MCF 10A (cell line): ENCODE results near the gene CPNE6. TPM values are rescaled to one million over a fixed set of nuclear protein-coding genes. Genes with fewer than 3 reads are reported as not detected.

Experiments used
- BruUV-seq: library from RNA; stranded (reverse); fragments of 400-500 nt; replicated peaks from 2 replicates; lab custom pipeline; 2021; lab: Mats Ljungman, UMichigan
- CTCF ChIA-PET: fragments of 300-600 bp; sonication (Branson Sonifier 250); formaldehyde crosslinking; extraction: SDS; loops from one replicate; lab custom pipeline; 2021; ENCODE audit warnings: antibody characterized with exemption, inconsistent platforms; lab: Yijun Ruan, JAX
- POLR2A ChIA-PET: fragments of 300-600, 350-650 bp; sonication (Branson Sonifier 250); formaldehyde crosslinking; extraction: SDS; loops from one replicate; lab custom pipeline; 2020; ENCODE audit warnings: antibody characterized with exemption, inconsistent platforms; lab: Yijun Ruan, JAX
- DNase-seq: peaks from one replicate; pipeline ENCODE4 v3.0.0-alpha.2; 2018; ENCODE audit not compliant: unreplicated experiment
- H3K27ac Mint-ChIP-seq: one replicate; pipeline ENCODE4 v1.8.0; 2022; ENCODE audit warnings: mild to moderate bottlenecking, low read depth, mixed read lengths; ENCODE audit not compliant: unreplicated experiment
- H3K27me3 Mint-ChIP-seq: one replicate; pipeline ENCODE4 v1.8.0; 2022; ENCODE audit warnings: mixed read lengths; ENCODE audit not compliant: insufficient read depth, unreplicated experiment
- H3K36me3 Mint-ChIP-seq: one replicate; pipeline ENCODE4 v1.8.0; 2022; ENCODE audit warnings: mild to moderate bottlenecking, moderate library complexity, mixed read lengths; ENCODE audit not compliant: insufficient read depth, unreplicated experiment
- H3K4me1 Mint-ChIP-seq: one replicate; pipeline ENCODE4 v1.8.0; 2022; ENCODE audit warnings: mixed read lengths; ENCODE audit not compliant: insufficient read depth, unreplicated experiment
- H3K4me3 Mint-ChIP-seq: one replicate; pipeline ENCODE4 v1.8.0; 2022; ENCODE audit warnings: mild to moderate bottlenecking, moderate library complexity, mixed read lengths; ENCODE audit not compliant: unreplicated experiment
- H3K9me3 Mint-ChIP-seq: one replicate; pipeline ENCODE4 v1.8.0; 2022; ENCODE audit warnings: mixed read lengths; ENCODE audit not compliant: unreplicated experiment
- intact Hi-C: fragments of 100-400 bp; cut with micrococcal nuclease; formaldehyde crosslinking; loops from 2 replicates; pipeline ENCODE4 v1.14.1; 2022
- total RNA-seq: library from RNA; stranded (reverse); gene quantifications from 2 replicates; pipeline ENCODE4 v1.2.3, GENCODE V29; 2022
- TF ChIP-seq, protein P1 (sequence below): fragments of 200-600 bp; IDR thresholded peaks from one replicate; pipeline ENCODE4 v1.8.0; 2022; ENCODE audit warnings: antibody characterized with exemption, mild to moderate bottlenecking; ENCODE audit not compliant: unreplicated experiment

The CPNE6 gene
- total RNA-seq, 1 experiment from 2014 or later: not detected

DNA sequence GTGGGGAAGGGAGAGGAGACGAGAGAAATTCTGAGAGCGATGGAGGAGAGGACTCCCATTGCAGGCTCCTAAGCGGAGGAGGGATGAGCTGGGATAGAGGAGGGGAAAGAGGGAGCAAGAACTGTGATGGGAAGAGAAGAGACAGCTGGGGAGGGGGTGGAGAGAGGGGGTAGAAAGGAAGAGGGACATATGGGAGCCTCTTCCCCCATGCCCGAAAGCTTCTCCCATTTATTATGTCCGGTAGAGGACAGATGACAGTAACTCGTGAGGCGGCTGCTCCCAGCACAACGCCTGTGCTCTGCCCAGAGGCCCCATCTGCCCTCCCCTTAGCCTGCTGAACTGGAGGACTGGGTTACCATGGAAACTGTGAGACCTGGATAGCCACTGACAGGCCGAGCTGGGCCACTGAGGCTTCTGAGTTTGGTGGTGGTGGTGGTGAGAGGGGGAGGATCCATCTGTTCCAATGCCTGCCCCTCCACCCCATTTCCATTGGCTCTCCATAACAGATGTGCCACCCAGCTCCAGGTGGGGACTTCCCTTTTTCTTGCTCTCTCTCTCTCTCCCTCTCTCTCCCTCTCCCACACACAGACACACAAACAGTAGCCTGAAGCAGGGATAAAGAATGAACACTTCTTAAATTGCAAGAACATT lies 8.3 kb downstream of the CPNE6 start:
- TF ChIP-seq, protein P1, sequence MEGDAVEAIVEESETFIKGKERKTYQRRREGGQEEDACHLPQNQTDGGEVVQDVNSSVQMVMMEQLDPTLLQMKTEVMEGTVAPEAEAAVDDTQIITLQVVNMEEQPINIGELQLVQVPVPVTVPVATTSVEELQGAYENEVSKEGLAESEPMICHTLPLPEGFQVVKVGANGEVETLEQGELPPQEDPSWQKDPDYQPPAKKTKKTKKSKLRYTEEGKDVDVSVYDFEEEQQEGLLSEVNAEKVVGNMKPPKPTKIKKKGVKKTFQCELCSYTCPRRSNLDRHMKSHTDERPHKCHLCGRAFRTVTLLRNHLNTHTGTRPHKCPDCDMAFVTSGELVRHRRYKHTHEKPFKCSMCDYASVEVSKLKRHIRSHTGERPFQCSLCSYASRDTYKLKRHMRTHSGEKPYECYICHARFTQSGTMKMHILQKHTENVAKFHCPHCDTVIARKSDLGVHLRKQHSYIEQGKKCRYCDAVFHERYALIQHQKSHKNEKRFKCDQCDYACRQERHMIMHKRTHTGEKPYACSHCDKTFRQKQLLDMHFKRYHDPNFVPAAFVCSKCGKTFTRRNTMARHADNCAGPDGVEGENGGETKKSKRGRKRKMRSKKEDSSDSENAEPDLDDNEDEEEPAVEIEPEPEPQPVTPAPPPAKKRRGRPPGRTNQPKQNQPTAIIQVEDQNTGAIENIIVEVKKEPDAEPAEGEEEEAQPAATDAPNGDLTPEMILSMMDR: no peak
- H3K36me3 Mint-ChIP-seq: no peaks in the 10 kb centered on the region
- no peaks in the 10 kb centered on the region for H3K4me1 Mint-ChIP-seq
- no peak for DNase-seq
- CTCF ChIA-PET: interaction anchor here (0.6 to 4.5 kb wide), 11 partner anchors 9 to 73 kb away, joined by 3 to 58 read pairs (median 4); no protein-coding TSS in a partner anchor
- no peaks in the 10 kb centered on the region for H3K9me3 Mint-ChIP-seq
- intact Hi-C loops: loop anchor here (2.0 kb wide), 1 partner anchor 27 kb away; the partner anchor contains the start of gene CARMIL3
- POLR2A ChIA-PET: no interaction called here
- peaks cover 25% of the 10 kb centered on the region for H3K27me3 Mint-ChIP-seq
- H3K27ac Mint-ChIP-seq: no peak overlapping the region
- BruUV-seq: no TSS peak
- H3K4me3 Mint-ChIP-seq: no peak overlapping the region

DNA sequence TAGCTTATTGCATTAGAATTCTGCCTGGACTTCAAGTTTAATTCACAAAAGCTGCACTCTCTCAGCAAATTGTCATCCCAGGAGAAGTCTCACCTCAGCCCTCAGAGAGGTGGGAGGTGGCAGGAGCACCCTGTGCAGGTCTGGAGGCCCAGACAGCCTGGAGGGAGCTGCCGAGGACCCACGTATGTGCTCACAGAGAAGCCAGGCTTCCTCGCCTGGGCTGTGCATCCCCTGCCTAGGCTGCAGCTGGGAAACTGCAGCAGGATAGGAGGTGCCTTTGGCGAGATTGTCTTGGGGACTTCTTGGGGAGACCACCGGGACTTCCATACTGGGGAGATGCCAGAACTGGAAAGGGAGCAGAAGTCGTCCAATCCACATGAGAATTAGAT lies 8.8 kb downstream of the CPNE6 start:
- TF ChIP-seq, protein P1: no peak
- peak overlapping the region; percentile 74 for H3K4me3 Mint-ChIP-seq
- no peaks in the 10 kb centered on the region for H3K4me1 Mint-ChIP-seq
- no peak overlapping the region for H3K27ac Mint-ChIP-seq
- no peaks in the 10 kb centered on the region for H3K9me3 Mint-ChIP-seq
- peaks cover 25% of the 10 kb centered on the region for H3K27me3 Mint-ChIP-seq
- intact Hi-C loops: loop anchor here (2.0 kb wide), 1 partner anchor 27 kb away; the partner anchor contains the start of gene CARMIL3
- no TSS peak for BruUV-seq
- no peak for DNase-seq
- no peaks in the 10 kb centered on the region for H3K36me3 Mint-ChIP-seq
- ChIA-PET POLR2A (interaction anchor here (1.0 kb wide), 1 partner anchor 61 kb away, joined by 6 read pairs; the partner anchor contains the start of gene EMC9), CTCF (interaction anchor here (0.5 to 4.5 kb wide), 15 partner anchors 8 to 492 kb away, joined by 3 to 58 read pairs (median 4); partner anchors contain the start of gene PCK2)

DNA sequence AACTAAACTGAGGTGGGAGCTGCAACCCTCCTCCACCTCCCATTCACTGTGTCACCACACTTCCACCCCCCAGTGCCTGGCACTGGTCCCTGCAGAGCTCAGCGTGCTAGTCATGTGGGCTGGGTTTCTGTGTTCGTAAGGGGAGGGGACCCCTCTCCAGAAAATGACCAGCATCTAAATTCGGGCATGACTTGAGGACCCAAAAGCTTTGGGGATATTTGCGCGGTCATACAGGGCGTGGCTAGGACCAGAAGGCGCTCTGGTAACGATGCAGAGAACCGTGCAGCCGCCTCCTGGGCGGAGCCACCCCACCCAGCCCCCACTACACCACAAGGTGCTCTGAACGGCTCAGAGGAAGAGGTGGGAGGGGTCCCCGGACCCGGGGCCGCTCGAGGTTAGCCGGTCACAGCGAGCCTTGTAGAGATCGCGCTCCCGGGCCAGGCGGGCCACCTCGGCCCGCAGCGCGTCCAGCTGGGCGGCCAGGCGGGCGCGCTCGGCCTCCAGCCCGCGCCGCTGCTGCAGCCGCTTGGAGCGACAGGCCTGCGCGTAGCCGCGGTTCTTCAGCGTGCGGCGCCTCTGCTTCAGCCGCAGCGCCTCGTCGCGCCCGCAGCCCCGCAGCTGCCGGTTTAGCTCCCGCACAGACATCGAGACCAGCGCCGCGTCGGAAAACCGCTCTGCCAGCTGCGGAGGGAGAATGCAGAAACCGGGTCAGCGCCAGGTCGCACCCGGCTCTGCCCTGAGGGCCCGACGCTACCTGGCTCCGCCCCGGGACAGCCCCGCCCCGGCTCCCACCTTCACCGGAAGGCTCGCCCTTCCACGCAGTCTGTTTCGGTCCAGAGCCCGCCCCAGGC lies 9.8 kb downstream of the CPNE6 start:
- Mint-ChIP-seq H3K4me3 (peak overlapping the region; percentile 74), H3K4me1 (no peaks in the 10 kb centered on the region), H3K9me3 (no peaks in the 10 kb centered on the region), H3K27me3 (peaks cover 25% of the 10 kb centered on the region), H3K27ac (no peak overlapping the region), H3K36me3 (no peaks in the 10 kb centered on the region)
- DNase-seq: peak; percentile 29
- TF ChIP-seq, protein P1: no peak
- CTCF ChIA-PET: interaction anchor here (0.6 to 4.5 kb wide), 14 partner anchors 10 to 1637 kb away, joined by 3 to 58 read pairs (median 4); partner anchors contain the start of gene PCK2
- BruUV-seq: no TSS peak
- POLR2A ChIA-PET: interaction anchor here (0.6 to 1.4 kb wide), 9 partner anchors 13 to 162 kb away, joined by 3 to 6 read pairs (median 3); partner anchors contain the start of genes CARMIL3, EMC9, MDP1 and PCK2
- intact Hi-C loops: loop anchor here (2.0 kb wide), 1 partner anchor 28 kb away; the partner anchor contains the start of gene CARMIL3
